Thyroid gland (tissue), 4 donors: ENCODE data around the gene LOXL1. TPM values are rescaled to one million over a fixed set of nuclear protein-coding genes. Genes with fewer than 3 reads are reported as not detected.

Experiments used
- DNase-seq, 2 donors: peaks; one replicate each; pipeline ENCODE4 v3.0.0-alpha.2; 2019
- H3K27ac ChIP-seq, 3 donors: fragments of 200-600 bp; sonication (generic); 1 replicate in 2 of 3; 2 replicates in 1 of 3; pipeline ENCODE4 v1.5.1; 2016 to 2019; ENCODE audit warnings: mild to moderate bottlenecking in 1 of 3, moderate library complexity in 1 of 3
- H3K27me3 ChIP-seq: fragments of 200-600 bp; sonication (generic); one replicate; pipeline ENCODE4 v1.5.1; 2019
- H3K36me3 ChIP-seq, 2 donors: fragments of 200-600 bp; sonication (generic); one replicate each; pipeline ENCODE4 v1.5.1; 2016 to 2019
- H3K4me1 ChIP-seq, 2 donors: fragments of 200-600 bp; sonication (generic); one replicate each; pipeline ENCODE4 v1.5.1; 2017 to 2019
- H3K4me3 ChIP-seq, 3 donors: fragments of 200-600 bp; sonication (generic); replicated peaks in 1 of 3; 1 replicate in 2 of 3; 2 replicates in 1 of 3; pipeline ENCODE4 v1.5.1; 2016; ENCODE audit warnings: mild to moderate bottlenecking in 1 of 3
- H3K9me3 ChIP-seq: fragments of 200-600 bp; sonication (generic); one replicate; pipeline ENCODE4 v1.5.1; 2017
- CTCF ChIP-seq, 6 experiments: fragments of 200-600 bp in 3 of 6; fragments of 450-650 bp in 3 of 6; sonication (generic) in 3 of 6; IDR thresholded peaks; one replicate each; pipeline ENCODE4 v1.5.1; 2016 to 2019; ENCODE audit warnings: antibody characterized with exemption in 6 of 6, mild to moderate bottlenecking in 2 of 6, inconsistent platforms in 1 of 6, moderate library complexity in 1 of 6
- POLR2A ChIP-seq, 2 donors: fragments of 450-650 bp; IDR thresholded peaks; one replicate each; pipeline ENCODE4 v1.6.1; 2017; ENCODE audit warnings: antibody characterized with exemption in 2 of 2, mild to moderate bottlenecking in 2 of 2, moderate library complexity in 1 of 2
- WGBS, 2 donors: methylation state at CpG; one replicate each; pipeline ENCODE4 v1.1.5; 2017; 5-methylcytosine and 5-hydroxymethylcytosine counted together
- intact Hi-C: fragments of 100-400 bp; cut with DNase I; formaldehyde crosslinking; loops from one replicate; pipeline ENCODE4 v1.15.1; 2023
- total RNA-seq, 4 donors: library from RNA; depleted of rRNA; stranded (reverse); fragments of >200 nt; gene quantifications; one replicate each; pipeline ENCODE4 v1.2.3, GENCODE V29; 2016

The LOXL1 gene
- total RNA-seq, 4 donors from 2014 or later, result 9.9 to 15.2 (median 12.0) TPM

- no peaks in the 10 kb centered on the region for H3K4me1 ChIP-seq
- intact Hi-C loops, result loop anchor here (10.0 kb wide), 1 partner anchor 204 kb away; no protein-coding TSS in a partner anchor
- DNase-seq, result no peak
- WGBS, 2 donors, result 97 to 100% methylated on average over 2 of the region's 2 CpGs
- no peak overlapping the region for H3K4me3 ChIP-seq
- no peaks in the 10 kb centered on the region for H3K9me3 ChIP-seq
- H3K27me3 ChIP-seq, result no peaks in the 10 kb centered on the region
- TF ChIP-seq POLR2A (IDR thresholded peaks at IDR 0.05) (no peak), CTCF (IDR thresholded peaks at IDR 0.05) (no peak)
- H3K36me3 ChIP-seq, result no peaks in the 10 kb centered on the region
- H3K27ac ChIP-seq, result no peak overlapping the region
Measured at GRCh38 chr15:73908822-73909122, 17.5 kb upstream of the LOXL1 start.

- DNase-seq, result no peak
- H3K9me3 ChIP-seq, result no peaks in the 10 kb centered on the region
- WGBS, 2 donors, result 96 to 97% methylated on average over 2 of the region's 2 CpGs
Measured at GRCh38 chr15:73909651-73910050, 16.6 kb upstream of the LOXL1 start.

GRCh38 chr15:73910522-73911303 lies 15.5 kb upstream of the LOXL1 start:
- intact Hi-C loops, result no loop called here
- Histone ChIP-seq H3K9me3 (no peaks in the 10 kb centered on the region), H3K36me3 (no peaks in the 10 kb centered on the region), H3K4me3 (no peak overlapping the region), H3K27ac (no peak overlapping the region), H3K27me3 (no peaks in the 10 kb centered on the region), H3K4me1 (no peaks in the 10 kb centered on the region)
- WGBS, 2 donors, result 67 to 75% methylated on average over 6 to 7 of the region's 7 CpGs
- no peak for DNase-seq
- TF ChIP-seq POLR2A (IDR thresholded peaks at IDR 0.05) (no peak), CTCF (IDR thresholded peaks at IDR 0.05) (no peak)

More at GRCh38 chr15:73909651-73910050, 16.6 kb upstream of the LOXL1 start:
- Histone ChIP-seq H3K4me3 (no peak overlapping the region), H3K27ac (no peak overlapping the region), H3K36me3 (no peaks in the 10 kb centered on the region), H3K4me1 (no peaks in the 10 kb centered on the region), H3K27me3 (no peaks in the 10 kb centered on the region)
- intact Hi-C loops, result loop anchor here (10.0 kb wide), 1 partner anchor 205 kb away; no protein-coding TSS in a partner anchor
- TF ChIP-seq POLR2A (IDR thresholded peaks at IDR 0.05), result no peak
- no peak for TF ChIP-seq CTCF (IDR thresholded peaks at IDR 0.05)

GRCh38 chr15:73912030-73912596 lies 14.1 kb upstream of the LOXL1 start:
- Histone ChIP-seq H3K4me1 (no peaks in the 10 kb centered on the region), H3K36me3 (no peaks in the 10 kb centered on the region), H3K9me3 (no peaks in the 10 kb centered on the region), H3K4me3 (no peak overlapping the region), H3K27ac (no peak overlapping the region), H3K27me3 (no peaks in the 10 kb centered on the region)
- TF ChIP-seq CTCF (IDR thresholded peaks at IDR 0.05), result no peak
- no peak for TF ChIP-seq POLR2A (IDR thresholded peaks at IDR 0.05)
- no peak for DNase-seq
- intact Hi-C loops, result no loop called here
- WGBS, 2 donors, result 80 to 83% methylated on average over 7 of the region's 7 CpGs

- intact Hi-C loops, result no loop called here
- H3K9me3 ChIP-seq, result no peaks in the 10 kb centered on the region
- WGBS, 2 donors, result 85 to 86% methylated on average over 3 of the region's 3 CpGs
Measured at GRCh38 chr15:73914145-73914544, 12.1 kb upstream of the LOXL1 start.

More at GRCh38 chr15:73914145-73914544, 12.1 kb upstream of the LOXL1 start:
- no peaks in the 10 kb centered on the region for H3K27me3 ChIP-seq
- no peak for DNase-seq
- no peaks in the 10 kb centered on the region for H3K4me1 ChIP-seq
- no peak overlapping the region for H3K4me3 ChIP-seq
- TF ChIP-seq POLR2A (IDR thresholded peaks at IDR 0.05) (no peak), CTCF (IDR thresholded peaks at IDR 0.05) (no peak)
- H3K36me3 ChIP-seq, result no peaks in the 10 kb centered on the region
- H3K27ac ChIP-seq, result no peak overlapping the region
